Glutamatergic neuron (in vitro differentiated cells): Measurements from ENCODE around the gene ATXN10. TPM values are rescaled to one million over a fixed set of nuclear protein-coding genes. Genes with fewer than 3 reads are reported as not detected.
A peak's percentile ranks its signal among the peaks of the same experiment; 100 is the strongest.

Source experiments
- DNase-seq: peaks from one replicate; pipeline ENCODE4 v3.0.0; 2022
- H3K27ac Mint-ChIP-seq: one replicate; pipeline ENCODE4 v1.8.0; 2020; ENCODE audit warnings: mild to moderate bottlenecking, mixed read lengths, inconsistent platforms; ENCODE audit not compliant: unreplicated experiment
- H3K27me3 Mint-ChIP-seq: one replicate; pipeline ENCODE4 v1.8.0; 2020; ENCODE audit warnings: mild to moderate bottlenecking, moderate library complexity, mixed read lengths, inconsistent platforms; ENCODE audit not compliant: unreplicated experiment
- H3K36me3 Mint-ChIP-seq: one replicate; pipeline ENCODE4 v1.8.0; 2020; ENCODE audit warnings: mild to moderate bottlenecking, mixed read lengths, inconsistent platforms; ENCODE audit not compliant: unreplicated experiment
- H3K4me1 Mint-ChIP-seq: one replicate; pipeline ENCODE4 v1.8.0; 2020; ENCODE audit warnings: mild to moderate bottlenecking, low read depth, mixed read lengths, inconsistent platforms; ENCODE audit not compliant: unreplicated experiment
- H3K4me3 Mint-ChIP-seq: one replicate; pipeline ENCODE4 v1.8.0; 2020; ENCODE audit warnings: mild to moderate bottlenecking, mixed read lengths, inconsistent platforms; ENCODE audit not compliant: unreplicated experiment
- H3K9me3 Mint-ChIP-seq: one replicate; pipeline ENCODE4 v1.8.0; 2020; ENCODE audit warnings: mild to moderate bottlenecking, moderate library complexity, mixed read lengths, inconsistent platforms; ENCODE audit not compliant: unreplicated experiment
- CTCF ChIP-seq: fragments of 200-600 bp; sonication (generic); IDR thresholded peaks from one replicate; pipeline ENCODE4 v1.5.0; 2021; ENCODE audit not compliant: partially characterized antibody, unreplicated experiment
- total RNA-seq: library from RNA; stranded (reverse); fragmentation: NEBNext Ultra II Directional; extraction: Animal tissue kit (Norgen Biotek cat#: 25700); gene quantifications from one replicate; pipeline ENCODE4 v1.2.1, GENCODE V29; 2021; ENCODE audit not compliant: unreplicated experiment

ATXN10 gene
- total RNA-seq, 1 donor from 2014 or later = 191 TPM

- Mint-ChIP-seq H3K4me1 (no peaks in the 10 kb centered on the region), H3K9me3 (peaks cover 3% of the 10 kb centered on the region), H3K36me3 (no peaks in the 10 kb centered on the region), H3K27ac (no peak overlapping the region), H3K27me3 (peaks cover 6% of the 10 kb centered on the region), H3K4me3 (no peak overlapping the region)
- DNase-seq = no peak
- TF ChIP-seq CTCF = no peak
Measured at GRCh38 chr22:45885171-45885840, 213.7 kb downstream of the ATXN10 start.

GRCh38 chr22:45885941-45886395 lies 214.3 kb downstream of the ATXN10 start:
- Mint-ChIP-seq H3K4me3 (no peak overlapping the region), H3K36me3 (no peaks in the 10 kb centered on the region), H3K27ac (no peak overlapping the region), H3K9me3 (peaks cover 4% of the 10 kb centered on the region), H3K4me1 (no peaks in the 10 kb centered on the region), H3K27me3 (peaks cover 4% of the 10 kb centered on the region)
- DNase-seq = no peak
- no peak for TF ChIP-seq CTCF

- no peak overlapping the region for H3K4me3 Mint-ChIP-seq
- H3K27me3 Mint-ChIP-seq = peaks cover 4% of the 10 kb centered on the region
- DNase-seq = no peak
- TF ChIP-seq CTCF = no peak
- no peaks in the 10 kb centered on the region for H3K4me1 Mint-ChIP-seq
- peaks cover 5% of the 10 kb centered on the region for H3K9me3 Mint-ChIP-seq
- H3K27ac Mint-ChIP-seq = no peak overlapping the region
- H3K36me3 Mint-ChIP-seq = no peaks in the 10 kb centered on the region
Measured at GRCh38 chr22:45886540-45886939, 214.9 kb downstream of the ATXN10 start.

GRCh38 chr22:45887202-45888131 lies 215.8 kb downstream of the ATXN10 start:
- TF ChIP-seq CTCF = no peak
- H3K4me3 Mint-ChIP-seq = no peak overlapping the region
- peaks cover 5% of the 10 kb centered on the region for H3K9me3 Mint-ChIP-seq
- H3K27me3 Mint-ChIP-seq = peaks cover 4% of the 10 kb centered on the region
- H3K4me1 Mint-ChIP-seq = no peaks in the 10 kb centered on the region
- no peak overlapping the region for H3K27ac Mint-ChIP-seq
- H3K36me3 Mint-ChIP-seq = no peaks in the 10 kb centered on the region
- peak; percentile 12 for DNase-seq
